Right cardiac atrium (tissue), 5 donors: ENCODE measurements around the gene PDE1A. TPM values are rescaled to one million over a fixed set of nuclear protein-coding genes. Genes with fewer than 3 reads are reported as not detected.

Source experiments
- ATAC-seq, 2 donors: fragments of 200-7000 bp; cut with Tn5 transposase; one replicate each; pipeline versions ENCODE4 v1.8.0 to v1.9.1; 2020; ENCODE audit warnings: moderate library complexity in 2 of 2, mild to moderate bottlenecking in 1 of 2
- DNase-seq, 3 donors: peaks; one replicate each; pipeline ENCODE4 v3.0.0-alpha.2; 2020
- H3K27ac ChIP-seq: one replicate; pipeline ENCODE4 v1.5.1; 2013; ENCODE audit warnings: mild to moderate bottlenecking, low read length, control low read depth, moderate library complexity
- H3K27me3 ChIP-seq: one replicate; pipeline ENCODE4 v1.6.1; 2013; ENCODE audit not compliant: control insufficient read depth, insufficient read depth
- H3K4me1 ChIP-seq: one replicate; pipeline ENCODE4 v1.6.1; 2013; ENCODE audit warnings: low read length; ENCODE audit not compliant: control insufficient read depth, insufficient read depth
- H3K4me3 ChIP-seq: one replicate; pipeline ENCODE4 v1.5.1; 2013; ENCODE audit warnings: low read length, control low read depth
- H3K9me3 ChIP-seq: one replicate; pipeline ENCODE4 v1.6.1; 2013; ENCODE audit warnings: low read length; ENCODE audit not compliant: control insufficient read depth
- WGBS: extraction: QIAGEN DNeasy Blood & Tissue Kit; methylation state at CpG from one replicate; pipeline ENCODE4 v1.1.7; 2013; 5-methylcytosine and 5-hydroxymethylcytosine counted together
- intact Hi-C, 4 donors: fragments of 100-400 bp; cut with DNase I; formaldehyde crosslinking; loops; one replicate each; pipeline versions ENCODE4 v1.11.0 to v1.14.0; 2022 to 2023
- polyA plus RNA-seq: library from polyadenylated mRNA; stranded (reverse); fragments of 200-250 nt; gene quantifications from one replicate; pipeline ENCODE4 v1.2.3, GENCODE V29; 2013
- total RNA-seq, 4 donors: library from RNA; stranded (reverse); fragmentation: NEBNext Ultra II Directional; extraction: Animal tissue kit (Norgen Biotek cat#: 25700); gene quantifications; one replicate each; pipeline ENCODE4 v1.2.1, GENCODE V29; 2021
- donor health status: healthy with polysubstance abuse.
- donor health status: DM: no; HTN: yes; CAD: no.
- donor health status: DM: no; HTN: no; CAD: no.
- donor health status: DM: no; HTN: yes; CAD: no; lungs with severe emphysema.
- donor health status: DM: yes; HTN: yes; CAD: no.

Gene PDE1A
- total and polyA plus RNA-seq, 5 donors = 6.1 to 16.0 (median 14.5) TPM

DNA sequence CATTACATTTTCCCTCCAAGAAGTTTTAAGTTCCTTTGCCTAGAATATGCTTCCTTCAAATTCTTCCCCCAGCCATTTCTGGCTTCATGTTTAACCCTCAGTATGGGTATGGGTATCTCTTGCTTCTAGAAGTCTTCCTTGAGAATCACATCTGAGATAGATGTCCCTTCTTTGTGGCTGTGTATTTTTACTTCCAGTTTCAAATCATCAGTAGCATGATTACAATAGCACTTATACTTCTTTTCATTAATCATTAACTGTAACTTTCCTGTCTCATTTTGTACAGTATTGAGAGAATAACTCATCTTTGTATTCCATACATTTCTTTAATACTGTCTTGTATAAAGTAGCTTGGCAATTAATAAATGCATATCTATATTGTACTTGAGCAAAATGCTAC lies 17.3 kb upstream of the PDE1A start:
- Histone ChIP-seq H3K27ac (no peak overlapping the region), H3K9me3 (no peaks in the 10 kb centered on the region), H3K4me3 (no peak overlapping the region), H3K4me1 (no peaks in the 10 kb centered on the region), H3K27me3 (no peaks in the 10 kb centered on the region)
- no peak for DNase-seq
- no peak for ATAC-seq
- intact Hi-C loops = no loop called here

DNA sequence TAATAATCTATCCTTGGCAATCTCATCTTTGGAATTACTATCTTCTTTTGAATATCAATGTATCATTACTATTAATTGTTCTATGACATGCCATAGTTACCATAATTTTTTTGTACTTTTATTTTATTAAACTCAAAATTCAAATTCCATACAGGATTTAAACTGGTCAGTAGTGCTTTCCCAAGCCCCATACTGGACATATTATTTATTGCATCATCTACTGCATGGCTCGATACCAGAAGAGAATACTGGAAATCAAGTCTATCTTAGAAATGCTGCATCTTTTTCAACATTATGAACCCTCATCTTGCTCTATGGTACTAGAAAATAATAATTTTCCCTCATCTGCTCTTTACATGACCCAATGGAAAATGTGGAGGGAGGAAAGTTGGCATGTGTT lies 9.4 kb upstream of the PDE1A start:
- ATAC-seq (no peak), DNase-seq (no peak)
- Histone ChIP-seq H3K27ac (no peak overlapping the region), H3K27me3 (no peaks in the 10 kb centered on the region), H3K4me1 (no peaks in the 10 kb centered on the region), H3K4me3 (no peak overlapping the region), H3K9me3 (no peaks in the 10 kb centered on the region)
- 91% methylated on average over 1 of the region's 1 CpG for WGBS
- intact Hi-C loops = no loop called here

DNA sequence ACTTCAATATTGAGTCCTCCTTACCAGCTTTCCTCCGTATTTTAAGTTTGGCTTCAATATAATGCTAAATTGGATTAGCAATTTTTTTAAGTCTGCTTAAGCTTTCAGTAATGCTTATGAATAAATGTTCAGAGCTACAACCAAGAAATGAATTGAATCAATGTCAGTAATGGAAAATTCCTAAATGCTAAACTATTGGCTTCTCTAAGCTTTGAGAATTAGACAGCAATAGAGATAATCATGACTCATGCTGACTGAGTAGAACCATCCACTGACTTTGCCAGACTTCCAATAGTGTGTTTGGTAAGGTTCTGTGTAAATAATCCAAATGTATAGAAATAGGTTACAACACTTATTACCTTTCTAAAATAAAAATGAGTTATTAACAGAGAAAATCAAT lies 8.9 kb upstream of the PDE1A start:
- WGBS = 58% methylated on average over 1 of the region's 1 CpG
- H3K4me1 ChIP-seq = no peaks in the 10 kb centered on the region
- DNase-seq (no peak), ATAC-seq (peak; percentile 40 to 70)
- no peaks in the 10 kb centered on the region for H3K9me3 ChIP-seq
- no peak overlapping the region for H3K4me3 ChIP-seq
- H3K27ac ChIP-seq = no peak overlapping the region
- no peaks in the 10 kb centered on the region for H3K27me3 ChIP-seq
- intact Hi-C loops = no loop called here

DNA sequence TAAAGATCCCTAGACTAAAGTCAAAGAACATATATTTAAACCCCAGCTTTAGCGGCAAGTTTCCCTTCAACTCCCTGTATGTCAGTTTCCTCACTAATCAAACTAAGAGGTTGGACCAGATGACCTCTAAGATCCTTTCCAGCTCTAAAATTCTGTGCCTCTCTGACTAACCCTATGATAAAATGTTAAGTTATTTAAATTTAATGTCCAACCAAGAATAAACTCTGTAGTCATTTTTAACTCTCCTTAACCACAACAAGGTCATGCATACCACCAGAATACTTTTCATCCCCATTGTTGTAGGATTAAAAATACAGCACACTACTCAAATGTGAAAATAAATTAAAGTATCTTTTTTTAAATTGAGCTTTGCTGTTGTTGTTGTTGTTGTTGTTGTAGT lies 5.2 kb upstream of the PDE1A start:
- Histone ChIP-seq H3K9me3 (no peaks in the 10 kb centered on the region), H3K27ac (no peak overlapping the region), H3K27me3 (no peaks in the 10 kb centered on the region), H3K4me1 (no peaks in the 10 kb centered on the region), H3K4me3 (no peak overlapping the region)
- intact Hi-C loops = no loop called here
- ATAC-seq (no peak), DNase-seq (no peak)
- 94% methylated on average over 1 of the region's 1 CpG for WGBS

DNA sequence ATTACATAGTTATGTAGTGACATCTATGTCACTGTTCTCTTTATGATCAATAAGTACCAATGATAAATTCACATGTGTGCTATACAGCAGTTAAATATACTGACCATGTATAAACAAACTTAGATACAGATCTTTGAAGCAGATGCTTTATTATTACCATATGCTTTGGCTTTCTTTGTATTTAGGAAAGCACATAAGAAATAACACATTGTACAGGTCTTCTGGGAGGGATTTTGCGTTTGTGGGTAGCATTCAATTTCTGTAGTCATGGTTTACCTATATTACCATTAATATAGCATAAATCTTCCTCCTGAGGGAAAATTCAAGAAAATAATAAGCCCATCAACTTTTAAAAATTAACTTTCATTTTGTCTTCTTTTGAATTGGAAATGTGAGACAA lies 1.6 kb upstream of the PDE1A start:
- no peaks in the 10 kb centered on the region for H3K9me3 ChIP-seq
- 90% methylated on average over 1 of the region's 1 CpG for WGBS
- H3K27ac ChIP-seq = no peak overlapping the region
- intact Hi-C loops = no loop called here
- H3K4me1 ChIP-seq = no peaks in the 10 kb centered on the region
- no peak overlapping the region for H3K4me3 ChIP-seq
- ATAC-seq (no peak), DNase-seq (no peak)
- no peaks in the 10 kb centered on the region for H3K27me3 ChIP-seq

DNA sequence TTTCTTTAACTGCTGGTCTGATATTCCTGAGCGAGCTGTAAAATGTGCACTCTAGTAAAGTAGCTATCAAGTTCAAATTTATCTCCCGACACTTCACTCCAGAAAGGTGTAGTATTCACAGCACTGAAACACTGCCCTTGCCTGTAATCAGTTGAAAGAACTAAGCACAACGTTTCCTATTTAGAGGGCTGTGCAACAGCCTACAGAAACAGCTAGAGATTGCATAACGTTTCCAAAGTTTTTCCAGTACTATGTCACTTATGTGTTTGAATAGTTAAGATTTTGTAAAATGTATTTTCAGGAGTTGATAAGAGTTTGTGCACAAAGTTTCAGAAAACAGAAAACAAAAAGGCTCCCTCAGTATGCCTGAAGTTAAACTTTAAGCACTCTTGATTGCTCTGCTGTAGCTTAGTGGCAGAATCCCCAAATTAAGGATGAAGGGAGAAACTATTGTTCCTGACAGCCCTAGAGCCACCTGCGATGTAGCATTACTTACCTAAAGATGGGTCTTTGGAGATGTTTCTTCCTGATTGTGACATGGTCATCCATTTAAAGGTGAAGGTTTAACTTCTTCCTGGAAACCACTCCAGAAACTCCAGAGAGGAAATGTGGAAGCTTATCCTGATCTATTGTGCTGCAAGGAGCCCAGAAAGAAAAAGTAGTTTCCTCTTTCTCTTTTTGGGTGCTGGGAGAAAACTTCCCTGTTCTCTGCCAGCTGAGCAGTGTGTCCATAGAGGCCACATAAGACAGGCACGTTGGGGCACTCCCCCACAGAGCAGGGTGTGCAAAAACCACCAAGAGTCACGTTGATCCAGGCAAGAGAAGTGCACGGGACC lies 536 bp downstream of the PDE1A start:
- peak in 2 of 3 donors; percentile 39 to 44 for DNase-seq
- intact Hi-C loops = no loop called here
- Histone ChIP-seq H3K9me3 (no peaks in the 10 kb centered on the region), H3K4me1 (no peaks in the 10 kb centered on the region), H3K4me3 (peak overlapping the region; percentile 92), H3K27me3 (no peaks in the 10 kb centered on the region), H3K27ac (peak overlapping the region; percentile 19)
- peak; percentile 57 to 72 for ATAC-seq
- 19% methylated on average over 8 of the region's 8 CpGs for WGBS

DNA sequence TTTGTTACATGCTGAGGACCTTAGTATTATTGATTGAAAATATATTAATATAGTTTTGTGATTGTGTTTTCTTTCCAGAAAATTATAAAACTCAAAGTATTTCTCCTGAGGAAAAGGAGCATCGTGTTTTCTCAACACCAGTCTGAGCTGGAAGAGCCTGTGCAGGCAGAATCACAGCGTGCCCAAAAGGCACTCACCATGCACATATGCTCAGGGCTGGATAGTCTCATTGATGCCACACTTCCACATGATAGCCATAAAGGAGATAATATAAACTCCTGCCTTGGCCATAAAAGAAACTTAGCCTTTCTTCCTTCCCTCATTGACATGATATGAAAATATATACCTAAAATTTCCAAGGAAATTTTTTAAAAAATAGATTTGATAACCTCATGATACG lies 4.0 kb downstream of the PDE1A start:
- Histone ChIP-seq H3K4me1 (no peaks in the 10 kb centered on the region), H3K27me3 (no peaks in the 10 kb centered on the region), H3K27ac (no peak overlapping the region), H3K9me3 (no peaks in the 10 kb centered on the region), H3K4me3 (peak overlapping the region; percentile 25)
- 63% methylated on average over 3 of the region's 3 CpGs for WGBS
- peak in 1 of 2 donors; percentile 48 for ATAC-seq
- DNase-seq = peak in 1 of 3 donors; percentile 37
- intact Hi-C loops = no loop called here

DNA sequence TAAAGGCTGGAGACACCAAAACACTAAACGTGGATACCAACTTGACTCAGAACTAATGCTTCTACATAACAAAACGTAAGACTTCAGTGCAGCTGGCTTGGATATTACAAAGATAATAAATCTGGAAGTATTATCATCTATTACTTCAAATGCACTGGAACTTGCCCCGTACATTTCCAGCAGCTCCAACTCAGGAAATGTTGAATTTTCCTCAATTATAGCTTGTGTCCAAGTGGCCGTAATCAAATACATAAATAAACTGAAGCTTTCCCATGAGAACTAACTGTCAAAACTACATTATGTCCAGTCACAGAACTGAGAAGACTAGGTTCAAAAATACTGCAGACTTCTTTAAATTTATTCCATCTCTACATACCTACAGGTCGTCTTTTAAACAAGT lies 6.2 kb downstream of the PDE1A start:
- H3K27ac ChIP-seq = no peak overlapping the region
- ATAC-seq (no peak), DNase-seq (no peak)
- intact Hi-C loops = no loop called here
- no peaks in the 10 kb centered on the region for H3K27me3 ChIP-seq
- WGBS = 47% methylated on average over 5 of the region's 5 CpGs
- no peaks in the 10 kb centered on the region for H3K4me1 ChIP-seq
- H3K4me3 ChIP-seq = no peak overlapping the region
- no peaks in the 10 kb centered on the region for H3K9me3 ChIP-seq

DNA sequence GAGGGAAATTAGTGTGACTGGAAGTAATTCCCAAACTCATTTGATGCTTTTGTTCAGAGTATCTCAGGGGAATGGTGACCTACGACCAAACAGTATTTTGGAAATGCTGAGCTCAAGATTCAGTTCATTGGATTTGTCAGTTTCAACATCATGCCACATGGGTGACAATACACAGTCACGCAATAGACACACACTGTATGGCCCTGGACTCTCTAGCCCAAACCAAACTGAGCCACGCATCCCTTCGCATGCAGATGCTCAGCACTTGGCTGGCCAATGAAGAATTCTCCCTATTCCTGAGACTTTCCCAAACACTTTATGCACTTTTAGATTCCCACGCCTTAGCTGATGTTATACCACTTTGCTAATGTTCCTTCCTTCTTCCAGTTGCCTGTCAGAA lies 10.0 kb downstream of the PDE1A start:
- Histone ChIP-seq H3K4me3 (no peak overlapping the region), H3K27ac (no peak overlapping the region), H3K4me1 (no peaks in the 10 kb centered on the region), H3K9me3 (no peaks in the 10 kb centered on the region), H3K27me3 (no peaks in the 10 kb centered on the region)
- DNase-seq (no peak), ATAC-seq (no peak)
- intact Hi-C loops = no loop called here
- 90% methylated on average over 5 of the region's 5 CpGs for WGBS

DNA sequence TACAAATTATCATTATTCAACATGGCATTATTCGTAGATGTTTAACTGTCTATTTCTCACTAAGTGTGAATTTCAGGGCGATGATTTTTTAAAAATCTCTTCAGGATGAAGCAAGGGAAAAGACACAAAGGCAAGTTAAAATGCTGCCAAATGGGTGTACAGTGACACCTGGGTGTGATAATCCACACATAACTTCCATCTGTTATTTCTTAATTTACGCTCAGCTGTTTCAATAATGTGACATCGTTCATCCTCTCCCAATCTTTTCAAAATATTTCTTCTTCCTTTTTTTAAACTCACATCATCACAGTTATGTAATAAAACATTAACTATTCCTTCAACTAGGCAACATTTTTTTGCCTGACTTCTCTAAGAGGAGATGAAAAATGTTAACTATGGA lies 10.6 kb downstream of the PDE1A start:
- Histone ChIP-seq H3K27me3 (no peaks in the 10 kb centered on the region), H3K4me3 (no peak overlapping the region), H3K27ac (no peak overlapping the region), H3K9me3 (no peaks in the 10 kb centered on the region), H3K4me1 (no peaks in the 10 kb centered on the region)
- ATAC-seq (no peak), DNase-seq (no peak)
- WGBS = 82% methylated on average over 4 of the region's 4 CpGs
- intact Hi-C loops = no loop called here

DNA sequence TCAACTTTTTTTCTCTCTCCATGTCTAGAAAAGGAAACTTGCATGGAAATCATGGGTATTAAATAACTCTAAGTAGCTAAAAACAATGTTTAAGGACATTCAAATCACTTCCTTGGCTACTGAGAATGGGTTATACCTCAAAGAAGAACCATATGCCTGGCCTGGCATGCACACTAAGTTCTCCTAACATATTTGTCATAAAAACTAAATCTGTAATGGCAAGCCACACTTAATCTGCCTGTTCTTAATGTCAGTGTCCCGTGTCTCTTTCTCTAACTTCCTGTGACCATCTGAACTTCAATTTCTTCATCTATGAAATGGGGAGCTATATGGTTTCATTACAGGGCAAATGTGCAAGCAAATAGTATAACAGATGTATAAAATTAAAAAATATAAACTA lies 11.1 kb downstream of the PDE1A start:
- Histone ChIP-seq H3K4me1 (no peaks in the 10 kb centered on the region), H3K4me3 (no peak overlapping the region), H3K27ac (no peak overlapping the region), H3K9me3 (no peaks in the 10 kb centered on the region), H3K27me3 (no peaks in the 10 kb centered on the region)
- intact Hi-C loops = no loop called here
- no peak for ATAC-seq
- no peak for DNase-seq
- WGBS = 72% methylated on average over 1 of the region's 1 CpG

DNA sequence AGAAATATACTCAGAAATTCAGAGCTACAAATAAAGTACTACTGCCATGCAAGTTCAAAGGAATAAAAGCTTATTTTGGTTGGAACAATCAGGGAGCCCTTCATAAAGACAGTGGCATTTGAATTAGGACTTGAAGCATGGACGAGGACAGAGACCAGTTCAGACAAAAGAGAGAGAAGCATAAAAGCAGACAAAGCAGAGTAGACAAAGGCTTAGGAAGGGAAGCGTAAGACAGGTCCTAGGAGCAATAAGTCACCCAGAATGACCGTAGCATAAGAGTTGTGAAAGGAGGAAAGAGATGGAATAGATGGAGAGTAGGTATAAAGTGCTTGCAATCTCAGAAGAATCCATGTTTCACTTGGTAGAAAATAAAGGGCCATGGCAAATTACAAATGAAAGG lies 14.0 kb downstream of the PDE1A start:
- Histone ChIP-seq H3K4me1 (no peaks in the 10 kb centered on the region), H3K9me3 (no peaks in the 10 kb centered on the region), H3K27ac (no peak overlapping the region), H3K4me3 (no peak overlapping the region), H3K27me3 (no peaks in the 10 kb centered on the region)
- DNase-seq = no peak
- WGBS = 85% methylated on average over 3 of the region's 3 CpGs
- ATAC-seq = no peak
- intact Hi-C loops = no loop called here
